AG04449 (cell line): ENCODE data around the gene NTRK3.

Experiments used
- CTCF ChIA-PET: fragments of 350-600 bp; formaldehyde crosslinking; extraction: SDS; loops from one replicate; lab custom pipeline; 2021; ENCODE audit warnings: antibody characterized with exemption; lab: Yijun Ruan, JAX
- POLR2A ChIA-PET: fragments of 400-600, 350-600 bp; formaldehyde crosslinking; extraction: SDS; loops from one replicate; lab custom pipeline; 2020; ENCODE audit warnings: antibody characterized with exemption, inconsistent platforms; lab: Yijun Ruan, JAX
- DNase-seq: peaks from one replicate; pipeline ENCODE4 v3.0.0-alpha.2; 2010; ENCODE audit warnings: low read depth, low spot score
- H3K4me3 ChIP-seq: 2 replicates; pipeline ENCODE4 v1.5.1; 2011; ENCODE audit warnings: low read depth, mild to moderate bottlenecking, control low read depth, low read length
- TF ChIP-seq, protein P1 (sequence below): IDR thresholded peaks from one replicate; pipeline ENCODE4 v1.5.1; 2011; ENCODE audit warnings: mild to moderate bottlenecking, moderate library complexity, low read length, control low read depth, inconsistent platforms; ENCODE audit not compliant: insufficient read depth; ENCODE audit errors: missing control alignments

Gene NTRK3

GRCh38 chr15:88266170-88266569, 9.6 kb upstream of the NTRK3 start:
- no peak overlapping the region for H3K4me3 ChIP-seq
- TF ChIP-seq, protein P1, sequence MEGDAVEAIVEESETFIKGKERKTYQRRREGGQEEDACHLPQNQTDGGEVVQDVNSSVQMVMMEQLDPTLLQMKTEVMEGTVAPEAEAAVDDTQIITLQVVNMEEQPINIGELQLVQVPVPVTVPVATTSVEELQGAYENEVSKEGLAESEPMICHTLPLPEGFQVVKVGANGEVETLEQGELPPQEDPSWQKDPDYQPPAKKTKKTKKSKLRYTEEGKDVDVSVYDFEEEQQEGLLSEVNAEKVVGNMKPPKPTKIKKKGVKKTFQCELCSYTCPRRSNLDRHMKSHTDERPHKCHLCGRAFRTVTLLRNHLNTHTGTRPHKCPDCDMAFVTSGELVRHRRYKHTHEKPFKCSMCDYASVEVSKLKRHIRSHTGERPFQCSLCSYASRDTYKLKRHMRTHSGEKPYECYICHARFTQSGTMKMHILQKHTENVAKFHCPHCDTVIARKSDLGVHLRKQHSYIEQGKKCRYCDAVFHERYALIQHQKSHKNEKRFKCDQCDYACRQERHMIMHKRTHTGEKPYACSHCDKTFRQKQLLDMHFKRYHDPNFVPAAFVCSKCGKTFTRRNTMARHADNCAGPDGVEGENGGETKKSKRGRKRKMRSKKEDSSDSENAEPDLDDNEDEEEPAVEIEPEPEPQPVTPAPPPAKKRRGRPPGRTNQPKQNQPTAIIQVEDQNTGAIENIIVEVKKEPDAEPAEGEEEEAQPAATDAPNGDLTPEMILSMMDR, result no peak
- no peak for DNase-seq
- ChIA-PET CTCF (interaction anchor here (1.3 kb wide), 1 partner anchor 9 kb away, joined by 5 read pairs; no protein-coding TSS in a partner anchor), POLR2A (no interaction called here)

- POLR2A ChIA-PET, result no interaction called here
- TF ChIP-seq, protein P1, result no peak
- CTCF ChIA-PET, result interaction anchor here (2.5 to 4.1 kb wide), 2 partner anchors 9 to 18 kb away, joined by 21 to 24 read pairs; no protein-coding TSS in a partner anchor
- H3K4me3 ChIP-seq, result no peak overlapping the region
- DNase-seq, result no peak
These were observed 8.1 kb upstream of the NTRK3 start for GRCh38 chr15:88264622-88265021.

DNA sequence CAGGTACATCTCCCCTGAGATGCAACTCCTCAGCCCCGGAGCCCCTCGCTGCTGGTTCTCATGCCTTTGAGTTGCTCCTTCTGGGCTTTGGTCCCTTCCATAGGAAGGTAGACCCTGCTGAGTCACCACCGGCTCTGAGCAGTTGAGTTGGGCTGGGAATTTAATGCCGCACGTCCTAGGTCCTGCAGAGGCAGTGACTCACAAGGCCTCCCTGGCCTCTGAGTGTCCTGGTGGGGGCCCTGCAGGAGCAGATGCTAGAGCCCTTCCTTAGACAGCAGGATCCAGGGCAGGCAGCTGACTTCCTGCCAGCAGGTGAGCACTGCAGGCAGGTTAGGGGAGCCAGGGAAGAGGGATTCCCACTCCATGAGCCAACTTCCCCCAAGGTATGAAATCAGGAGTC, 5.5 kb upstream of the NTRK3 start:
- CTCF ChIA-PET, result interaction anchor here (1.3 to 4.1 kb wide), 7 partner anchors 8 to 193 kb away, joined by 4 to 24 read pairs (median 8); no protein-coding TSS in a partner anchor
- POLR2A ChIA-PET, result no interaction called here

GRCh38 chr15:88258093-88258641, 1.6 kb upstream of the NTRK3 start:
- CTCF ChIA-PET, result interaction anchor here (1.2 to 18.3 kb wide), 5 partner anchors 10 to 190 kb away, joined by 3 to 407 read pairs (median 7); no protein-coding TSS in a partner anchor
- no peak for DNase-seq

More for the DNA sequence above, 5.5 kb upstream of the NTRK3 start:
- no peak for DNase-seq
- H3K4me3 ChIP-seq, result no peak overlapping the region
- TF ChIP-seq, protein P1, result no peak

GRCh38 chr15:88257311-88258092, 963 bp upstream of the NTRK3 start:
- ChIA-PET CTCF (interaction anchor here (1.2 to 18.3 kb wide), 3 partner anchors 11 to 190 kb away, joined by 3 to 407 read pairs (median 7); no protein-coding TSS in a partner anchor), POLR2A (interaction anchor here (0.5 kb wide), 1 partner anchor 1402 kb away, joined by 3 read pairs; no protein-coding TSS in a partner anchor)
- H3K4me3 ChIP-seq, result peak overlapping the region; percentile 41
- TF ChIP-seq, protein P1, result no peak
- no peak for DNase-seq

More at GRCh38 chr15:88258093-88258641, 1.6 kb upstream of the NTRK3 start:
- POLR2A ChIA-PET, result interaction anchor here (0.5 kb wide), 1 partner anchor 1402 kb away, joined by 3 read pairs; no protein-coding TSS in a partner anchor
- TF ChIP-seq, protein P1, result no peak
- no peak overlapping the region for H3K4me3 ChIP-seq
